HepG2 (cell line): Measurements from ENCODE around the gene CAMTA1. TPM values are rescaled to one million over a fixed set of nuclear protein-coding genes. Genes with fewer than 3 reads are reported as not detected.
A peak's percentile ranks its signal among the peaks of the same experiment; 100 is the strongest.

ENCODE experiments used
- AGO1 ChIP-seq: fragments of 200-400 bp; formaldehyde crosslinking; IDR thresholded peaks from 2 replicates; pipeline ENCODE4 v1.6.1; 2017; ENCODE audit warnings: mild to moderate bottlenecking, low read depth, low read length, moderate library complexity; ENCODE audit not compliant: poor library complexity, severe bottlenecking
- CCDC6 ChIP-seq: sonication (generic); formaldehyde crosslinking; IDR thresholded peaks from 2 replicates; pipeline ENCODE4 v1.8.1; 2022; ENCODE audit warnings: mild to moderate bottlenecking, missing genetic modification reagents, moderate library complexity
- FUBP1 ChIP-seq: sonication (generic); formaldehyde crosslinking; IDR thresholded peaks from 2 replicates; pipeline ENCODE4 v1.5.1; 2020; ENCODE audit warnings: missing genetic modification reagents, mild to moderate bottlenecking, borderline replicate concordance
- GMEB2 ChIP-seq: IDR thresholded peaks from 2 replicates; pipeline ENCODE4 v1.6.1; 2016; ENCODE audit warnings: missing biosample characterization, missing genetic modification reagents, low read depth
- GRHL1 ChIP-seq: sonication (generic); formaldehyde crosslinking; conservative IDR thresholded peaks from 2 replicates; pipeline ENCODE4 v1.8.0; 2022; ENCODE audit warnings: missing genetic modification reagents
- HHEX ChIP-seq: IDR thresholded peaks from 2 replicates; pipeline ENCODE4 v1.6.1; 2016; ENCODE audit warnings: control low read depth
- KLF13 ChIP-seq: sonication (generic); formaldehyde crosslinking; IDR thresholded peaks from 2 replicates; pipeline ENCODE4 v1.4.0; 2020; ENCODE audit warnings: mild to moderate bottlenecking, missing genetic modification reagents
- MXD1 ChIP-seq: sonication (generic); formaldehyde crosslinking; IDR thresholded peaks from 2 replicates; pipeline ENCODE4 v1.4.0; 2020; ENCODE audit warnings: mild to moderate bottlenecking, missing genetic modification reagents
- RBFOX2 ChIP-seq: fragments of 200-400 bp; formaldehyde crosslinking; IDR thresholded peaks from 2 replicates; pipeline ENCODE4 v1.6.1; 2017; ENCODE audit warnings: low read depth, mild to moderate bottlenecking, low read length
- SMAD3 ChIP-seq: sonication (generic); formaldehyde crosslinking; IDR thresholded peaks from 2 replicates; pipeline ENCODE4 v1.4.0; 2020; ENCODE audit warnings: missing genetic modification reagents
- THRA ChIP-seq: sonication (generic); formaldehyde crosslinking; IDR thresholded peaks from 2 replicates; pipeline ENCODE4 v1.4.0; 2020; ENCODE audit warnings: missing genetic modification reagents, borderline replicate concordance
- ZBTB34 ChIP-seq: sonication (generic); formaldehyde crosslinking; IDR thresholded peaks from 2 replicates; pipeline ENCODE4 v1.8.0; 2022; ENCODE audit warnings: mild to moderate bottlenecking, missing genetic modification reagents
- ZNF326 ChIP-seq: sonication (generic); formaldehyde crosslinking; IDR thresholded peaks from 2 replicates; pipeline ENCODE4 v1.4.0; 2020; ENCODE audit warnings: missing genetic modification reagents, borderline replicate concordance
- ZNF639 ChIP-seq: conservative IDR thresholded peaks from 2 replicates; pipeline ENCODE4 v1.6.1; 2018; ENCODE audit warnings: missing genetic modification reagents
- ZSCAN5A ChIP-seq: sonication (generic); formaldehyde crosslinking; IDR thresholded peaks from 2 replicates; pipeline ENCODE4 v1.8.0; 2022; ENCODE audit warnings: mild to moderate bottlenecking, missing genetic modification reagents, borderline replicate concordance
- polyA plus RNA-seq, 8 experiments: library from polyadenylated mRNA; depleted of rRNA in 3 of 8; stranded (reverse) in 7 of 8; unstranded in 1 of 8; fragments of >200 nt; fragmentation: Illumina TruSeq in 4 of 8; extraction: Trizol in 4 of 8; gene quantifications; 2 replicates each; pipeline versions ENCODE4 v1.2.1 to v1.2.3, GENCODE V29; 2011 to 2016; ENCODE audit warnings: low read depth in 4 of 8, missing spikeins in 1 of 8, mixed read lengths in 1 of 8; ENCODE audit not compliant: insufficient read depth in 1 of 8
- total RNA-seq, 5 experiments: library from RNA; depleted of rRNA; stranded (reverse); fragments of >200 nt; fragmentation: Illumina TruSeq; extraction: Trizol; gene quantifications; 2 replicates each; pipeline ENCODE4 v1.2.3, GENCODE V29; 2016; ENCODE audit warnings: low read depth in 1 of 5

Gene CAMTA1
- total and polyA plus RNA-seq, 2 of the 13 experiments (the other 11 are each of a cell fraction or from before 2014, with no cell fraction given) = 25.0 to 36.4 TPM

GRCh38 chr1:6784560-6785317 is 515 bp upstream of the CAMTA1 start (continued):
- TF ChIP-seq GMEB2 (CRISPR knock-in tag) (peak; percentile 23; the same call in 1 of the 2 replicates), GRHL1 (no peak), CCDC6 (no peak; the same call in 1 of the 2 replicates), ZNF326 (CRISPR knock-in tag) (no peak), ZSCAN5A (0 out of 2 replicates have a peak, but pooled peaks have one; percentile 57), HHEX (CRISPR knock-in tag) (no peak), FUBP1 (CRISPR knock-in tag) (peak; percentile 40; the same call in 1 of the 2 replicates), RBFOX2 (peak; percentile 94), MXD1 (peak; percentile 57), AGO1 (no peak), SMAD3 (CRISPR knock-in tag) (no peak), THRA (CRISPR knock-in tag) (no peak), KLF13 (CRISPR knock-in tag) (no peak), ZNF639 (CRISPR knock-in tag) (peak; percentile 66), ZBTB34 (no peak)
